ENCODE results near the gene MACROD2.

MACROD2 gene

GRCh38 chr20:14062786-14063185, 67.5 kb downstream of the MACROD2 start:
- DNase-seq (ENCODE audit: low read depth): peak; percentile 45

GRCh38 chr20:14064333-14064732, 69.0 kb downstream of the MACROD2 start:
- no peak for DNase-seq (ENCODE audit: low read depth)

- DNase-seq (ENCODE audit: low read depth): no peak
Measured at GRCh38 chr20:14064921-14065320, 69.6 kb downstream of the MACROD2 start.

- DNase-seq (ENCODE audit: low read depth): no peak
Measured at GRCh38 chr20:14065774-14066173, 70.5 kb downstream of the MACROD2 start.

- DNase-seq (ENCODE audit: low read depth): no peak
Measured at GRCh38 chr20:14067603-14068002, 72.3 kb downstream of the MACROD2 start.

- peak; percentile 31 for DNase-seq (ENCODE audit: low read depth)
Measured at GRCh38 chr20:14069796-14070195, 74.5 kb downstream of the MACROD2 start.

GRCh38 chr20:14093652-14094051, 98.3 kb downstream of the MACROD2 start:
- DNase-seq (ENCODE audit: low read depth): no peak

GRCh38 chr20:14098261-14098660, 102.9 kb downstream of the MACROD2 start:
- no peak for DNase-seq (ENCODE audit: low read depth)

GRCh38 chr20:14113416-14113815, 118.1 kb downstream of the MACROD2 start:
- DNase-seq (ENCODE audit: low read depth): no peak

- DNase-seq (ENCODE audit: low read depth): no peak
Measured at GRCh38 chr20:14114065-14114704, 118.9 kb downstream of the MACROD2 start.

- DNase-seq (ENCODE audit: low read depth): no peak
Measured at GRCh38 chr20:14116037-14116436, 120.7 kb downstream of the MACROD2 start.

- no peak for DNase-seq (ENCODE audit: low read depth)
Measured at GRCh38 chr20:14117768-14118167, 122.5 kb downstream of the MACROD2 start.

GRCh38 chr20:14126856-14127255, 131.5 kb downstream of the MACROD2 start:
- no peak for DNase-seq (ENCODE audit: low read depth)

GRCh38 chr20:14127514-14128223, 132.4 kb downstream of the MACROD2 start:
- DNase-seq (ENCODE audit: low read depth): no peak

- no peak for DNase-seq (ENCODE audit: low read depth)
Measured at GRCh38 chr20:14134004-14134403, 138.7 kb downstream of the MACROD2 start.

- no peak for DNase-seq (ENCODE audit: low read depth)
Measured at GRCh38 chr20:14142171-14142570, 146.9 kb downstream of the MACROD2 start.

GRCh38 chr20:14142964-14143627, 147.8 kb downstream of the MACROD2 start:
- DNase-seq (ENCODE audit: low read depth): peak; percentile 65

- peak; percentile 56 for DNase-seq (ENCODE audit: low read depth)
Measured at GRCh38 chr20:14148042-14148441, 152.7 kb downstream of the MACROD2 start.

- no peak for DNase-seq (ENCODE audit: low read depth)
Measured at GRCh38 chr20:14155361-14155760, 160.0 kb downstream of the MACROD2 start.

GRCh38 chr20:14178528-14178927, 183.2 kb downstream of the MACROD2 start:
- no peak for DNase-seq (ENCODE audit: low read depth)

- no peak for DNase-seq (ENCODE audit: low read depth)
Measured at GRCh38 chr20:14178952-14179351, 183.6 kb downstream of the MACROD2 start.

- DNase-seq (ENCODE audit: low read depth): no peak
Measured at GRCh38 chr20:14189794-14190402, 194.6 kb downstream of the MACROD2 start.

- no peak for DNase-seq (ENCODE audit: low read depth)
Measured at GRCh38 chr20:14191559-14191958, 196.2 kb downstream of the MACROD2 start.

Data from non-pigmented ciliary epithelial cell (primary cell).